Activated CD4-positive, alpha-beta T cell treated with anti-CD3 and anti-CD28 coated beads, Interleukin-2, amount 10 ng/mL, durations not matched to agents 24 days and 14 days (primary cell): ENCODE results near the gene CCDC183. TPM values are rescaled to one million over a fixed set of nuclear protein-coding genes. Genes with fewer than 3 reads are reported as not detected.
A peak's percentile ranks its signal among the peaks of the same experiment; 100 is the strongest.

ENCODE experiments used
- DNase-seq: peaks from one replicate; pipeline ENCODE4 v3.0.0; 2022
- H3K27ac Mint-ChIP-seq: one replicate; pipeline ENCODE4 v1.8.0; 2022; ENCODE audit warnings: mild to moderate bottlenecking, mixed read lengths
- H3K27me3 Mint-ChIP-seq: one replicate; pipeline ENCODE4 v1.8.0; 2022; ENCODE audit warnings: mixed read lengths
- H3K36me3 Mint-ChIP-seq: one replicate; pipeline ENCODE4 v1.8.0; 2022; ENCODE audit warnings: low read depth, mild to moderate bottlenecking, mixed read lengths
- H3K4me1 Mint-ChIP-seq: one replicate; pipeline ENCODE4 v1.8.0; 2021; ENCODE audit warnings: mixed read lengths
- H3K4me3 Mint-ChIP-seq: one replicate; pipeline ENCODE4 v1.8.0; 2022; ENCODE audit warnings: mild to moderate bottlenecking, moderate library complexity, mixed read lengths
- H3K9me3 Mint-ChIP-seq: one replicate; pipeline ENCODE4 v1.8.0; 2021; ENCODE audit warnings: mixed read lengths
- intact Hi-C: fragments of 100-400 bp; cut with micrococcal nuclease; formaldehyde crosslinking; loops from one replicate; pipeline ENCODE4 v1.15.1; 2023
- total RNA-seq: library from RNA; stranded (reverse); gene quantifications from 2 replicates; pipeline ENCODE4 v1.2.3, GENCODE V29; 2022

CCDC183 gene
- total RNA-seq, 1 donor from 2014 or later: 0.42 TPM

GRCh38 chr9:136849960-136850865, 54.1 kb downstream of the CCDC183 start:
- Mint-ChIP-seq H3K4me1 (peaks cover 11% of the 10 kb centered on the region), H3K4me3 (peak overlapping the region; percentile 96), H3K9me3 (no peaks in the 10 kb centered on the region), H3K27ac (peak overlapping the region; percentile 77), H3K27me3 (peaks cover 7% of the 10 kb centered on the region), H3K36me3 (peaks cover 26% of the 10 kb centered on the region)
- no peak for DNase-seq
- intact Hi-C loops: loop anchor here (1.0 to 10.0 kb wide), 8 partner anchors 17 to 315 kb away; partner anchors contain the start of genes EDF1, FBXW5, NPDC1 and TMEM141

GRCh38 chr9:136850866-136851775, 55.0 kb downstream of the CCDC183 start:
- H3K27ac Mint-ChIP-seq: no peak overlapping the region
- intact Hi-C loops: no loop called here
- peaks cover 25% of the 10 kb centered on the region for H3K36me3 Mint-ChIP-seq
- peak overlapping the region; percentile 15 for H3K4me3 Mint-ChIP-seq
- H3K4me1 Mint-ChIP-seq: peaks cover 11% of the 10 kb centered on the region
- DNase-seq: no peak
- no peaks in the 10 kb centered on the region for H3K9me3 Mint-ChIP-seq
- H3K27me3 Mint-ChIP-seq: peaks cover 7% of the 10 kb centered on the region

GRCh38 chr9:136851941-136852663, 56.0 kb downstream of the CCDC183 start, which contains the start of gene MAMDC4:
Gene MAMDC4, plus strand, starts transcription at chr9:136852346. Its CDS starts 71 bp downstream, at chr9:136852417.
- H3K4me3 Mint-ChIP-seq: peak within 1 kb of the TSS; percentile 15
- peaks cover 4% of the 10 kb centered on the region for H3K27me3 Mint-ChIP-seq
- no peaks in the 10 kb centered on the region for H3K9me3 Mint-ChIP-seq
- no peak for DNase-seq
- intact Hi-C loops: no loop called here
- peaks cover 21% of the 10 kb centered on the region for H3K36me3 Mint-ChIP-seq
- H3K4me1 Mint-ChIP-seq: peaks cover 10% of the 10 kb centered on the region
- no peak within 1 kb of the TSS for H3K27ac Mint-ChIP-seq

GRCh38 chr9:136852664-136853595, 56.8 kb downstream of the CCDC183 start:
- DNase-seq: no peak
- peaks cover 16% of the 10 kb centered on the region for H3K36me3 Mint-ChIP-seq
- H3K27ac Mint-ChIP-seq: no peak overlapping the region

GRCh38 chr9:136853596-136854112, 57.5 kb downstream of the CCDC183 start:
- Mint-ChIP-seq H3K36me3 (peaks cover 14% of the 10 kb centered on the region), H3K4me1 (peaks cover 4% of the 10 kb centered on the region), H3K9me3 (no peaks in the 10 kb centered on the region), H3K4me3 (no peak overlapping the region), H3K27me3 (no peaks in the 10 kb centered on the region), H3K27ac (no peak overlapping the region)
- intact Hi-C loops: no loop called here
- DNase-seq: no peak

More at GRCh38 chr9:136852664-136853595, 56.8 kb downstream of the CCDC183 start:
- Mint-ChIP-seq H3K4me3 (no peak overlapping the region), H3K27me3 (no peaks in the 10 kb centered on the region), H3K4me1 (peaks cover 5% of the 10 kb centered on the region), H3K9me3 (no peaks in the 10 kb centered on the region)
- intact Hi-C loops: no loop called here

- intact Hi-C loops: no loop called here
- DNase-seq: no peak
- peaks cover 11% of the 10 kb centered on the region for H3K36me3 Mint-ChIP-seq
- H3K9me3 Mint-ChIP-seq: no peaks in the 10 kb centered on the region
- peaks cover 4% of the 10 kb centered on the region for H3K4me1 Mint-ChIP-seq
- H3K4me3 Mint-ChIP-seq: no peak overlapping the region
- H3K27ac Mint-ChIP-seq: no peak overlapping the region
- no peaks in the 10 kb centered on the region for H3K27me3 Mint-ChIP-seq
These were observed 58.1 kb downstream of the CCDC183 start for GRCh38 chr9:136854113-136854841.

- Mint-ChIP-seq H3K4me1 (peaks cover 2% of the 10 kb centered on the region), H3K27me3 (no peaks in the 10 kb centered on the region), H3K36me3 (peaks cover 8% of the 10 kb centered on the region), H3K9me3 (no peaks in the 10 kb centered on the region), H3K4me3 (no peak overlapping the region), H3K27ac (no peak overlapping the region)
- intact Hi-C loops: no loop called here
- no peak for DNase-seq
These were observed 58.8 kb downstream of the CCDC183 start for GRCh38 chr9:136854842-136855460.

- intact Hi-C loops: no loop called here
- H3K4me1 Mint-ChIP-seq: no peaks in the 10 kb centered on the region
- no peaks in the 10 kb centered on the region for H3K27me3 Mint-ChIP-seq
- no peaks in the 10 kb centered on the region for H3K9me3 Mint-ChIP-seq
- DNase-seq: no peak
- no peak overlapping the region for H3K27ac Mint-ChIP-seq
- no peak overlapping the region for H3K4me3 Mint-ChIP-seq
- peaks cover 8% of the 10 kb centered on the region for H3K36me3 Mint-ChIP-seq
These were observed 59.4 kb downstream of the CCDC183 start for GRCh38 chr9:136855461-136856078.

- H3K4me3 Mint-ChIP-seq: no peak overlapping the region
- H3K27me3 Mint-ChIP-seq: no peaks in the 10 kb centered on the region
- H3K4me1 Mint-ChIP-seq: no peaks in the 10 kb centered on the region
- H3K36me3 Mint-ChIP-seq: peaks cover 4% of the 10 kb centered on the region
- no peak for DNase-seq
- no peaks in the 10 kb centered on the region for H3K9me3 Mint-ChIP-seq
- intact Hi-C loops: no loop called here
- no peak overlapping the region for H3K27ac Mint-ChIP-seq
These were observed 59.9 kb downstream of the CCDC183 start for GRCh38 chr9:136856079-136856476.

- H3K4me1 Mint-ChIP-seq: no peaks in the 10 kb centered on the region
These were observed 60.5 kb downstream of the CCDC183 start for GRCh38 chr9:136856541-136857141.

GRCh38 chr9:136857166-136857565, 61.0 kb downstream of the CCDC183 start:
- Mint-ChIP-seq H3K27me3 (no peaks in the 10 kb centered on the region), H3K36me3 (peaks cover 4% of the 10 kb centered on the region), H3K9me3 (no peaks in the 10 kb centered on the region), H3K27ac (no peak overlapping the region), H3K4me1 (no peaks in the 10 kb centered on the region), H3K4me3 (no peak overlapping the region)
- intact Hi-C loops: no loop called here
- no peak for DNase-seq

More at GRCh38 chr9:136856541-136857141, 60.5 kb downstream of the CCDC183 start:
- Mint-ChIP-seq H3K36me3 (peaks cover 2% of the 10 kb centered on the region), H3K27ac (no peak overlapping the region), H3K27me3 (no peaks in the 10 kb centered on the region), H3K4me3 (no peak overlapping the region), H3K9me3 (no peaks in the 10 kb centered on the region)
- DNase-seq: no peak
- intact Hi-C loops: no loop called here
